MV-4-11 (cell line): ENCODE measurements around the gene MAPK14.

ENCODE experiments used
- DNase-seq: peaks from one replicate; lab custom pipeline; 2025; lab: John Stamatoyannopoulos, UW

MAPK14 gene

GRCh38 chr6:36035225-36035624 is 7.6 kb downstream of the MAPK14 start:
- DNase-seq: no peak

DNA sequence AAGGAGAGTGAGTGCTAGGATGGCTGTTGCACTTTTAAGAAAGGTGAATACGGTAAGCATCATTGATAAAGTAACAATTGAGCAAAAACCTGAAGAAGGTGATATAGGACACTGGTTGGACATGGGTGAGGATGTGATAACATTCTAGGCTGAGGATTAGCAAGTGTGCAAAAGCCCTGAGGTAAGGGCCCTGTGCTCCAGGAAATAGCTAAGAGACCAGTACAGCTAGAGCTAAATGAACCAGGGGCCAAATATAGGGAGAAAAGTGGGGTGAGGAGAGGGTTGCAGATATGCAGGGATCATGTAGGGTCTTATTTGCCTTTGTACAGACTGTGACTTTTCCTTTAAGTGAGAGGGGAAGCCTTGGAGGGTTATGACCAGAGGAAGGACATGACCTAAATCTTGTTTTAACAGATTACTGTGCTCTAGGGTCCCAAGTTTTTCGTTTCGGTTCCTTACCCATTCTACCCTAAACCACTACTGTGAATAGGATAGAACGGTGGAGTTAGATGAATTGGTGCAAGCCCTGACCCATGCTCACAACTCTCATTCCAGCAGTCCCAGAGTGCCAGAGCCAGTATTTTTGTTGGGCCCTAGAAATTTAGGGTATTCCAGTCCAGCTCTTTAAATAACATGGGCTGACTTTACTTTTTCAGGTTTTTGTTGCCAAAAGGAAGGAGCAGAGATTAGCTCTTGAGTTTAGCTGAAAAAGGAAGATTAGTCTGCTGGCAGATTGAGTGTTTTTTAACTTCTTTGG is 10.7 kb downstream of the MAPK14 start:
- DNase-seq: peak; percentile 61

- no peak for DNase-seq
Observed at GRCh38 chr6:36039112-36039511, 11.5 kb downstream of the MAPK14 start.

GRCh38 chr6:36040958-36041357 is 13.3 kb downstream of the MAPK14 start:
- DNase-seq: no peak

- DNase-seq: no peak
Observed at GRCh38 chr6:36042618-36043260, 15.1 kb downstream of the MAPK14 start.

DNA sequence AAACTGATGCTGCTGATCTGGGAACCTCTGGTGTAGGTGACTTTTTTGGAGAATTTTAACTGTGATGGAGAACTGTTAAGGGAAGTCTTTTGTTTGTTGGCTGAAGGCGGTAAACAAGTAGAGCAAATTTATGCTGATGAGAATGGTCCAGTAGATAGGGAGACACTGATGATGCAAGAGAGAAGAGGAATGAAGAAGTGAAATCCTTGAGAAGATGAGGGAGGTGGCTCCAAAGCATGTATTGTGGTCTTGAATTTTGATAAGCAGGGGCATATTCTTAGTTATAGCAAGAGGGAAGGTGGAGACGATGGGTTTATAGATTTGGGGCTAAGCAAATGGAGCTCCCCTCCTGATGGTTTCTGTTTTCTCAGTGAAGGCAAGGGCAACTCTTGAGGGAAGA is 22.0 kb downstream of the MAPK14 start:
- DNase-seq: peak; percentile 39

DNA sequence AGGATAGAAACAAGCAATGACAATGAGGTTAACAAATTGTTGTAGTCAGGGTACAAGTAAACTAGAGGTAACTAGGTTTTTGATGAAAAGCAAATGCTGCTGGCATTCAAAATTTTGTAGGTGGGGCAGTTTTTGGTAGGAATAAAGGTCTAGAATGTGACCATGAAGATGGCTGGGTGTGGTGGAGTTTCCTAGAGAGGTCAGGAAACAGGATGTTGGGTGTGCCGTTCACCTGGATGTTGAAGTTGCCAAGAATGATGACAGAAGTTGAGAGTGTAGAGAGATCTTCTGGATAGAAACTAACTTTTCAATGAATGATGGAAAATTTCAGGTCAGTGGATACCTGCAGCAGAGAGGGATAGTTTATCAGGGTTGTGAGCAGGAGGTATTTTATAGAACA is 22.7 kb downstream of the MAPK14 start:
- DNase-seq: no peak

GRCh38 chr6:36050947-36051710 is 23.5 kb downstream of the MAPK14 start:
- DNase-seq: no peak

GRCh38 chr6:36052097-36052496 is 24.5 kb downstream of the MAPK14 start:
- DNase-seq: no peak

- DNase-seq: no peak
Observed at GRCh38 chr6:36053878-36054277, 26.3 kb downstream of the MAPK14 start.

DNA sequence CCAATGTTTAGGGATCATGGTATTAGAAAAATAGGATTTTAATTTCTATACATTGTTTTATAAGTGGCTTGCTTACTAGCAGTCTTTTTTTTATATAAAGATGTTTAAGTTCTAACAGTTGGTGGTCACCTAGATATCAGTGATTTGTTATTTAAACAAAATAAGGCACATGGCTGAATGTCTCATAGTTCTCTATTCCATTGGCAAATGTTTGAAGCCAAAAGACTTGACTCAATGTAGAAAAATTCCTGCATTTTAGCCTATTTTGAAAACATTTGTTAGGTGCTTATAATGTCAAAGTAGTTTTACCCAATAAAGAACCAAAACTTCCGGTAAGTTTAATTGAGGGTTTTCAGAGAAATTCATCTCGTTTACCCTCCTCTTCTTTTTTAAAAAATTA is 26.8 kb downstream of the MAPK14 start:
- no peak for DNase-seq

- DNase-seq: no peak
Observed at GRCh38 chr6:36054956-36055355, 27.3 kb downstream of the MAPK14 start.

GRCh38 chr6:36056178-36056577 is 28.6 kb downstream of the MAPK14 start:
- DNase-seq: no peak

DNA sequence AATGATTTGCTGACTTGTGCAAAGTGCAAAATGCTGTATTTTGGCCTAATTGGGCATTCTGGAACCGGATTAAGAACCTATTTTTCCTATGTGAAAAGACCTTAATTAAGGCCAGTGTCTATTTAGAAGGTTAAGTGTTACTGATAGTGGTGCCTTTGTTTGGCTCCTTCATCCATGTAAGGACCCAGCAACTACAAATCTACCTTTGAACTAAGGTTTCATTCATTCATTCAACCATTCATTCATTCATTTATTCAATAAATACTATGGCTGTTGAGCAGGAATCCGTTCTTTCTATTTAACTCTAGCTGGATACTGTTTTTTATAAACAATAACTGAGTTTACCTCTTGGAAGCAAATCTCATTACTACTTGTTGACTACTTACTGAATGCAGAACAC is 33.6 kb downstream of the MAPK14 start:
- DNase-seq: no peak

GRCh38 chr6:36062247-36062646 is 34.6 kb downstream of the MAPK14 start:
- no peak for DNase-seq

- DNase-seq: no peak
Observed at GRCh38 chr6:36063318-36064060, 35.9 kb downstream of the MAPK14 start.

- no peak for DNase-seq
Observed at GRCh38 chr6:36064770-36065396, 37.3 kb downstream of the MAPK14 start.

GRCh38 chr6:36065916-36066315 is 38.3 kb downstream of the MAPK14 start:
- no peak for DNase-seq

- DNase-seq: no peak
Observed at GRCh38 chr6:36066817-36067216, 39.2 kb downstream of the MAPK14 start.

- no peak for DNase-seq
Observed at GRCh38 chr6:36067374-36068011, 39.9 kb downstream of the MAPK14 start.

DNA sequence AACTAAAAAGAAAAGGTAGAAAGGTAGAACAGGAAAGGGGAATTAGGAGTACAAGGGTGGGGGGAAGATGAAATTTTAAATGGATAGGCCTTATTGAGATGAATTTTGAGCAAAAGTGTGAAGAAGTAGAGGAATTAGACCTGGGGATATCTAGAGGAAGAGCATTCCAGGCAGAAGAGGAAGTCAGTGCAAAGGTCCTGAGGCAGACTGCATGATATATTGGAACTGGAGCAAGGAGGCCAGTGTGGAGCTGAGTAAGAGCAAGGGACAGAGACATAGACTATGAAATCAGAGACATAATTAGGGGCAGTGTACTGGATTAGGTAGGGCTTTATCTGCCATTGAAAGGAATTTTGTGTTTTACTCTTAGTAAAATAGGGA is 40.4 kb downstream of the MAPK14 start:
- no peak for DNase-seq
